WTC11 (cell line): Measurements from ENCODE around the gene FAM107A.
"Not testable (repeated sequence)": the region's sequence is repeated elsewhere in the genome, so short reads cannot be mapped to it uniquely, and the experiment has no call there.

Experiments used
- ARID4B ChIP-seq: sonication (generic); formaldehyde crosslinking; IDR thresholded peaks from 2 replicates; pipeline ENCODE4 v1.8.0; 2023; ENCODE audit warnings: missing genetic modification reagents, mild to moderate bottlenecking, borderline replicate concordance
- CBFB ChIP-seq: sonication (generic); formaldehyde crosslinking; IDR thresholded peaks from 2 replicates; pipeline ENCODE4 v1.8.1; 2022; ENCODE audit warnings: mild to moderate bottlenecking, low read depth, missing genetic modification reagents
- CREB1 ChIP-seq: sonication (generic); formaldehyde crosslinking; IDR thresholded peaks from 2 replicates; pipeline ENCODE4 v1.8.0; 2023; ENCODE audit warnings: mild to moderate bottlenecking, missing genetic modification reagents
- CTCF ChIP-seq: fragments of 200-600 bp; IDR thresholded peaks from 2 replicates; pipeline ENCODE4 v1.8.0; 2022; ENCODE audit warnings: antibody characterized with exemption
- JUN ChIP-seq: sonication (generic); formaldehyde crosslinking; IDR thresholded peaks from 2 replicates; pipeline ENCODE4 v1.8.0; 2023; ENCODE audit warnings: mild to moderate bottlenecking, missing genetic modification reagents
- NFE2L1 ChIP-seq: sonication (generic); formaldehyde crosslinking; IDR thresholded peaks from 2 replicates; pipeline ENCODE4 v1.8.1; 2023; ENCODE audit warnings: missing genetic modification reagents
- NR1H2 ChIP-seq: sonication (generic); formaldehyde crosslinking; IDR thresholded peaks from 2 replicates; pipeline ENCODE4 v1.9.0; 2021; ENCODE audit warnings: mild to moderate bottlenecking, moderate library complexity, missing genetic modification reagents
- SP1 ChIP-seq: sonication (generic); formaldehyde crosslinking; conservative IDR thresholded peaks from 2 replicates; pipeline ENCODE4 v1.8.1; 2022; ENCODE audit warnings: missing genetic modification reagents
- USF2 ChIP-seq: sonication (generic); formaldehyde crosslinking; IDR thresholded peaks from 2 replicates; pipeline ENCODE4 v1.8.1; 2023; ENCODE audit warnings: mild to moderate bottlenecking, missing genetic modification reagents, moderate library complexity
- ZNF423 ChIP-seq: fragments of 250-450 bp; sonication (Bioruptor Pico); IDR thresholded peaks from 2 replicates; pipeline ENCODE4 v2.1.2; 2022; ENCODE audit warnings: mild to moderate bottlenecking, moderate library complexity
- TF ChIP-seq, protein P1 (sequence below): sonication (generic); formaldehyde crosslinking; IDR thresholded peaks from 2 replicates; pipeline ENCODE4 v1.8.1; 2023; ENCODE audit warnings: mild to moderate bottlenecking, missing genetic modification reagents

- not testable (repeated sequence) for TF ChIP-seq ZNF423 (CRISPR knock-in tag); NR1H2 (CRISPR knock-in tag); NFE2L1 (CRISPR knock-in tag); CTCF; CBFB; JUN (CRISPR knock-in tag); USF2 (CRISPR knock-in tag); CREB1 (CRISPR knock-in tag); SP1; ARID4B (CRISPR knock-in tag)
- TF ChIP-seq, protein P1, sequence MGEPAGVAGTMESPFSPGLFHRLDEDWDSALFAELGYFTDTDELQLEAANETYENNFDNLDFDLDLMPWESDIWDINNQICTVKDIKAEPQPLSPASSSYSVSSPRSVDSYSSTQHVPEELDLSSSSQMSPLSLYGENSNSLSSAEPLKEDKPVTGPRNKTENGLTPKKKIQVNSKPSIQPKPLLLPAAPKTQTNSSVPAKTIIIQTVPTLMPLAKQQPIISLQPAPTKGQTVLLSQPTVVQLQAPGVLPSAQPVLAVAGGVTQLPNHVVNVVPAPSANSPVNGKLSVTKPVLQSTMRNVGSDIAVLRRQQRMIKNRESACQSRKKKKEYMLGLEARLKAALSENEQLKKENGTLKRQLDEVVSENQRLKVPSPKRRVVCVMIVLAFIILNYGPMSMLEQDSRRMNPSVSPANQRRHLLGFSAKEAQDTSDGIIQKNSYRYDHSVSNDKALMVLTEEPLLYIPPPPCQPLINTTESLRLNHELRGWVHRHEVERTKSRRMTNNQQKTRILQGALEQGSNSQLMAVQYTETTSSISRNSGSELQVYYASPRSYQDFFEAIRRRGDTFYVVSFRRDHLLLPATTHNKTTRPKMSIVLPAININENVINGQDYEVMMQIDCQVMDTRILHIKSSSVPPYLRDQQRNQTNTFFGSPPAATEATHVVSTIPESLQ (CRISPR knock-in tag) = not testable (repeated sequence)
These were observed 49.8 kb downstream of the FAM107A start for GRCh38 chr3:58527440-58527839.
